Keratinocyte (primary cell): Measurements from ENCODE around the gene TIPRL. TPM values are rescaled to one million over a fixed set of nuclear protein-coding genes. Genes with fewer than 3 reads are reported as not detected.

ENCODE experiments used
- DNase-seq: peaks from one replicate; pipeline ENCODE4 v3.0.0-alpha.2; 2011; ENCODE audit warnings: low read depth, missing footprints, low spot score
- FAIRE-seq: peaks from 2 replicates; lab custom pipeline; 2011; peaks lifted over from hg19 to GRCh38; lab: Jason Lieb, UNC
- H2AFZ ChIP-seq: 2 replicates; pipeline ENCODE4 v1.6.0; 2012; ENCODE audit warnings: low read length, control low read depth, inconsistent platforms; ENCODE audit not compliant: control insufficient read depth
- H3K27ac ChIP-seq: 2 replicates; pipeline ENCODE4 v1.5.1; 2011; ENCODE audit warnings: low read length; ENCODE audit not compliant: control insufficient read depth, insufficient read depth
- H3K27me3 ChIP-seq: 3 replicates; pipeline ENCODE4 v1.6.0; 2011; ENCODE audit warnings: low read length; ENCODE audit not compliant: control insufficient read depth, insufficient read depth; ENCODE audit errors: extremely low read depth
- H3K36me3 ChIP-seq, 2 experiments: 2 replicates in 1 of 2; 3 replicates in 1 of 2; pipeline ENCODE4 v1.5.1; 2011; ENCODE audit warnings: low read length in 2 of 2, mild to moderate bottlenecking in 1 of 2; ENCODE audit not compliant: control insufficient read depth in 2 of 2, insufficient read depth in 2 of 2; ENCODE audit errors: extremely low read depth in 1 of 2
- H3K4me1 ChIP-seq: 3 replicates; pipeline ENCODE4 v1.5.1; 2011; ENCODE audit warnings: low read length; ENCODE audit not compliant: control insufficient read depth, insufficient read depth; ENCODE audit errors: extremely low read depth
- H3K4me2 ChIP-seq: 3 replicates; pipeline ENCODE4 v1.6.0; 2011; ENCODE audit warnings: low read depth, low read length; ENCODE audit not compliant: control insufficient read depth, insufficient read depth; ENCODE audit errors: extremely low read depth
- H3K4me3 ChIP-seq, 3 experiments: fragments of 200-600 bp in 1 of 3; sonication (generic) in 1 of 3; 2 replicates in 2 of 3; 3 replicates in 1 of 3; pipeline ENCODE4 v1.5.1; 2011 to 2016; ENCODE audit warnings: low read length in 3 of 3, mild to moderate bottlenecking in 3 of 3, control low read depth in 2 of 3, inconsistent platforms in 1 of 3, low read depth in 1 of 3, mixed read lengths in 1 of 3, mixed run types in 1 of 3, moderate library complexity in 1 of 3; ENCODE audit not compliant: control insufficient read depth in 2 of 3, insufficient read depth in 2 of 3; ENCODE audit errors: extremely low read depth in 1 of 3
- H3K79me2 ChIP-seq: 2 replicates; pipeline ENCODE4 v1.6.0; 2012; ENCODE audit warnings: low read length; ENCODE audit not compliant: control insufficient read depth, insufficient read depth
- H3K9ac ChIP-seq: 3 replicates; pipeline ENCODE4 v1.6.0; 2011; ENCODE audit warnings: low read length; ENCODE audit not compliant: control insufficient read depth, insufficient read depth; ENCODE audit errors: extremely low read depth
- H3K9me1 ChIP-seq: 3 replicates; pipeline ENCODE4 v1.6.0; 2011; ENCODE audit warnings: low read length; ENCODE audit not compliant: control insufficient read depth, insufficient read depth; ENCODE audit errors: extremely low read depth
- H3K9me3 ChIP-seq: 2 replicates; pipeline ENCODE4 v1.5.1; 2012; ENCODE audit warnings: low read depth, low read length; ENCODE audit not compliant: control insufficient read depth
- H4K20me1 ChIP-seq: 3 replicates; pipeline ENCODE4 v1.6.0; 2011; ENCODE audit warnings: low read length; ENCODE audit not compliant: control insufficient read depth, insufficient read depth; ENCODE audit errors: extremely low read depth
- EZH2 ChIP-seq: IDR thresholded peaks from one replicate; pipeline ENCODE4 v1.6.1; 2012; ENCODE audit warnings: inconsistent platforms, mild to moderate bottlenecking, low read length, moderate library complexity
- dilution Hi-C: fragments of 300-500 bp; cut with MboI; formaldehyde crosslinking; loops from one replicate; pipeline ENCODE4 v1.7.0; 2020; ENCODE audit warnings: low sequenced_read_pairs; ENCODE audit not compliant: extremely low pct_ligation_motif_present
- polyA plus RNA-seq, 5 experiments: library from polyadenylated mRNA; depleted of rRNA in 3 of 5; stranded (reverse) in 3 of 5; stranded (forward) in 1 of 5; unstranded in 1 of 5; fragments of >200 nt; gene quantifications; 1 replicate in 1 of 5; 2 replicates in 3 of 5; 3 replicates in 1 of 5; pipeline versions ENCODE4 v1.2.1 to v1.2.3, GENCODE V29; 2011 to 2012; ENCODE audit warnings: missing spikeins in 2 of 5, low read depth in 1 of 5, low replicate concordance in 1 of 5
- TF ChIP-seq, protein P1 (sequence below), 3 experiments: IDR thresholded peaks in 1 of 3; conservative IDR thresholded peaks in 1 of 3; optimal IDR thresholded peaks in 1 of 3; 2 replicates in 2 of 3; 3 replicates in 1 of 3; pipeline versions ENCODE3 to v1.5.1; 2011; ENCODE audit warnings: low read length in 3 of 3, mild to moderate bottlenecking in 3 of 3, moderate library complexity in 2 of 3, control low read depth in 1 of 3, inconsistent platforms in 1 of 3; ENCODE audit not compliant: insufficient read depth in 2 of 3; ENCODE audit errors: extremely low read depth in 1 of 3

Gene TIPRL
- polyA plus RNA-seq, 1 donor (not counting 4 experiments of a cell fraction or from before 2014, with no cell fraction given), result 62.5 TPM

- DNase-seq (peak; percentile 11), FAIRE-seq (no peak)
- Histone ChIP-seq H3K4me2 (no peak overlapping the region), H4K20me1 (no peaks in the 10 kb centered on the region), H3K36me3 (no peaks in the 10 kb centered on the region), H3K9ac (no peak overlapping the region), H3K9me3 (no peaks in the 10 kb centered on the region), H3K27ac (no peak overlapping the region), H3K9me1 (no peaks in the 10 kb centered on the region), H3K4me1 (peaks cover 15% of the 10 kb centered on the region), H2AFZ (no peak overlapping the region), H3K4me3 (no peak overlapping the region), H3K79me2 (no peaks in the 10 kb centered on the region), H3K27me3 (no peaks in the 10 kb centered on the region)
- dilution Hi-C loops, result no loop called here
- TF ChIP-seq, protein P1, sequence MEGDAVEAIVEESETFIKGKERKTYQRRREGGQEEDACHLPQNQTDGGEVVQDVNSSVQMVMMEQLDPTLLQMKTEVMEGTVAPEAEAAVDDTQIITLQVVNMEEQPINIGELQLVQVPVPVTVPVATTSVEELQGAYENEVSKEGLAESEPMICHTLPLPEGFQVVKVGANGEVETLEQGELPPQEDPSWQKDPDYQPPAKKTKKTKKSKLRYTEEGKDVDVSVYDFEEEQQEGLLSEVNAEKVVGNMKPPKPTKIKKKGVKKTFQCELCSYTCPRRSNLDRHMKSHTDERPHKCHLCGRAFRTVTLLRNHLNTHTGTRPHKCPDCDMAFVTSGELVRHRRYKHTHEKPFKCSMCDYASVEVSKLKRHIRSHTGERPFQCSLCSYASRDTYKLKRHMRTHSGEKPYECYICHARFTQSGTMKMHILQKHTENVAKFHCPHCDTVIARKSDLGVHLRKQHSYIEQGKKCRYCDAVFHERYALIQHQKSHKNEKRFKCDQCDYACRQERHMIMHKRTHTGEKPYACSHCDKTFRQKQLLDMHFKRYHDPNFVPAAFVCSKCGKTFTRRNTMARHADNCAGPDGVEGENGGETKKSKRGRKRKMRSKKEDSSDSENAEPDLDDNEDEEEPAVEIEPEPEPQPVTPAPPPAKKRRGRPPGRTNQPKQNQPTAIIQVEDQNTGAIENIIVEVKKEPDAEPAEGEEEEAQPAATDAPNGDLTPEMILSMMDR (optimal IDR thresholded peaks at IDR 0.05 in 1 of 3, IDR thresholded peaks at IDR 0.05 in 1 of 3, conservative IDR thresholded peaks at IDR 0.05 in 1 of 3; ENCODE audit: extremely low read depth in 1 of 3, insufficient read depth in 2 of 3, low read length in 3 of 3), result no peak
- TF ChIP-seq EZH2, result no peak
These were observed 40.6 kb upstream of the TIPRL start for GRCh38 chr1:168138134-168138533.

- DNase-seq (no peak), FAIRE-seq (no peak)
- Histone ChIP-seq H3K4me2 (no peak overlapping the region), H3K4me3 (no peak overlapping the region), H2AFZ (no peak overlapping the region), H4K20me1 (no peaks in the 10 kb centered on the region), H3K79me2 (no peaks in the 10 kb centered on the region), H3K36me3 (no peaks in the 10 kb centered on the region), H3K9me1 (no peaks in the 10 kb centered on the region), H3K27me3 (no peaks in the 10 kb centered on the region), H3K9me3 (no peaks in the 10 kb centered on the region), H3K9ac (no peak overlapping the region), H3K4me1 (peaks cover 15% of the 10 kb centered on the region), H3K27ac (no peak overlapping the region)
- TF ChIP-seq EZH2, result no peak
- TF ChIP-seq, protein P1 (optimal IDR thresholded peaks at IDR 0.05 in 1 of 3, IDR thresholded peaks at IDR 0.05 in 1 of 3, conservative IDR thresholded peaks at IDR 0.05 in 1 of 3; ENCODE audit: extremely low read depth in 1 of 3, insufficient read depth in 2 of 3, low read length in 3 of 3), result no peak
- dilution Hi-C loops, result no loop called here
These were observed 39.7 kb upstream of the TIPRL start for GRCh38 chr1:168139070-168139469.
